Measurements from ENCODE around the gene MCF2L.

GRCh38 chr13:112977525-112977924 is 8.5 kb downstream of the MCF2L start:
- TF ChIP-seq CTCF (IDR thresholded peaks at IDR 0.05) (no peak), EP300 (IDR thresholded peaks at IDR 0.05) (no peak), POLR2AphosphoS5 (IDR thresholded peaks at IDR 0.05) (no peak), POLR2A (IDR thresholded peaks at IDR 0.05) (no peak)
